ENCODE results near the gene P2RX4.
A peak's percentile ranks its signal among the peaks of the same experiment; 100 is the strongest.
"Not testable (repeated sequence)": the region's sequence is repeated elsewhere in the genome, so short reads cannot be mapped to it uniquely, and the experiment has no call there.

Gene P2RX4

GRCh38 chr12:121209624-121210572, at the start of gene P2RX4:
P2RX4 (plus strand) TSS chr12:121210129; CDS start chr12:121210165, 36 bp downstream.
- DNase-seq (ENCODE audit: low read depth, low spot score) = peak; percentile 84

- no peak for DNase-seq (ENCODE audit: low read depth, low spot score)
These were observed 47.5 kb upstream of the P2RX4 start for GRCh38 chr12:121162384-121162783.

- DNase-seq (ENCODE audit: low read depth, low spot score) = no peak
These were observed 46.9 kb upstream of the P2RX4 start for GRCh38 chr12:121162985-121163384.

- DNase-seq (ENCODE audit: low read depth, low spot score) = not testable (repeated sequence)
These were observed 45.1 kb upstream of the P2RX4 start for GRCh38 chr12:121164839-121165238.

GRCh38 chr12:121165316-121165715, 44.6 kb upstream of the P2RX4 start:
- DNase-seq (ENCODE audit: low read depth, low spot score) = peak; percentile 87

- DNase-seq (ENCODE audit: low read depth, low spot score) = peak; percentile 18
These were observed 43.6 kb upstream of the P2RX4 start for GRCh38 chr12:121166356-121166755.

- no peak for DNase-seq (ENCODE audit: low read depth, low spot score)
These were observed 42.6 kb upstream of the P2RX4 start for GRCh38 chr12:121167232-121167820.

- DNase-seq (ENCODE audit: low read depth, low spot score) = no peak
These were observed 42.0 kb upstream of the P2RX4 start for GRCh38 chr12:121167951-121168350.

- no peak for DNase-seq (ENCODE audit: low read depth, low spot score)
These were observed 39.8 kb upstream of the P2RX4 start for GRCh38 chr12:121170151-121170550.

- DNase-seq (ENCODE audit: low read depth, low spot score) = peak; percentile 51
These were observed 39.2 kb upstream of the P2RX4 start for GRCh38 chr12:121170611-121171260.

GRCh38 chr12:121172145-121172544, 37.8 kb upstream of the P2RX4 start:
- DNase-seq (ENCODE audit: low read depth, low spot score) = no peak

GRCh38 chr12:121175383-121176119, 34.4 kb upstream of the P2RX4 start:
- DNase-seq (ENCODE audit: low read depth, low spot score) = no peak

GRCh38 chr12:121176826-121177529, 33.0 kb upstream of the P2RX4 start:
- DNase-seq (ENCODE audit: low read depth, low spot score) = no peak

GRCh38 chr12:121181181-121181580, 28.7 kb upstream of the P2RX4 start:
- DNase-seq (ENCODE audit: low read depth, low spot score) = no peak

- no peak for DNase-seq (ENCODE audit: low read depth, low spot score)
These were observed 27.6 kb upstream of the P2RX4 start for GRCh38 chr12:121182222-121182893.

GRCh38 chr12:121184425-121184824, 25.5 kb upstream of the P2RX4 start:
- DNase-seq (ENCODE audit: low read depth, low spot score) = no peak

GRCh38 chr12:121184984-121185889, 24.7 kb upstream of the P2RX4 start:
- no peak for DNase-seq (ENCODE audit: low read depth, low spot score)

- no peak for DNase-seq (ENCODE audit: low read depth, low spot score)
These were observed 23.1 kb upstream of the P2RX4 start for GRCh38 chr12:121186826-121187225.

- DNase-seq (ENCODE audit: low read depth, low spot score) = no peak
These were observed 22.4 kb upstream of the P2RX4 start for GRCh38 chr12:121187501-121187900.

Data from astrocyte of the hippocampus (primary cell).